ENCODE data around the gene PDLIM7.

PDLIM7 gene

DNA sequence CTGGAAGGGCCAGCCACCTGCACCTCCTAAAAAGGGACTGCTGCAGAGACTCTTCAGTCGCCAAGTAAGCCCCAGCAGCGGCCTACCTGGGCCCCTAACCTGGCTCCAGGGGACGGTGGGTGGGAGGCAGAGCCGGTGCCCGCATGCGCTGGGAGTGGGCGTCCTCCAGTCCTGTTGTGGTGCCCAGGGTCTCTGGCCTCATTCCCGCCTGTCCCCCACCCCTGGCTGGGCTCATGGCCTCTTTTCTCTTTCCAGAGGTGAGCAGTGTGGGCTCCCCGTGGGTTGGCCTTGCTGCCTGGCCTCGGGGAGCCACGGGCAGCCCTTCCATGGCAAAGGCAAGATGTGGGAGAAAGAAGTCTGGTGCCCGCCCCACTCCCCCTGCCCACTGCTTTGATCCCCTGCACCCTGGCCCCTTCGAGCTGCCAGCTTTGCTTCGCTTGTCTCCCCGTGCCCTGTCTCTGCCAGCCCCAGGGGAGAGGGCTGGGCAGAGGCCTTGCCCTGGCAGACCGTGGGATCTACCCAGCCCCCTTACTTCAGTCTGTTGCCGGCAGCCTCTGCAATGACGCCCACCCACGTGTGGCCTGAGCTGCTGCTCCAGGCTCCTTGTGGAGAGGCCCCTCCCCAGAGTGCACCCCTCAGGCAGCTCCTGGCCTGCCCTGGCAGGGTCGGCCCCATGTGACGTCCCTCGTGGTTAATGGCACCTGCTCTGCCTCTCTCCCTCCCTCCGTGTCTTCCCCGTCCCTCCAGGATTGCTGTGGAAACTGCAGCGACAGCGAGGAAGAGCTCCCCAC lies 56.2 kb downstream of the PDLIM7 start:
- no peak for DNase-seq

DNA sequence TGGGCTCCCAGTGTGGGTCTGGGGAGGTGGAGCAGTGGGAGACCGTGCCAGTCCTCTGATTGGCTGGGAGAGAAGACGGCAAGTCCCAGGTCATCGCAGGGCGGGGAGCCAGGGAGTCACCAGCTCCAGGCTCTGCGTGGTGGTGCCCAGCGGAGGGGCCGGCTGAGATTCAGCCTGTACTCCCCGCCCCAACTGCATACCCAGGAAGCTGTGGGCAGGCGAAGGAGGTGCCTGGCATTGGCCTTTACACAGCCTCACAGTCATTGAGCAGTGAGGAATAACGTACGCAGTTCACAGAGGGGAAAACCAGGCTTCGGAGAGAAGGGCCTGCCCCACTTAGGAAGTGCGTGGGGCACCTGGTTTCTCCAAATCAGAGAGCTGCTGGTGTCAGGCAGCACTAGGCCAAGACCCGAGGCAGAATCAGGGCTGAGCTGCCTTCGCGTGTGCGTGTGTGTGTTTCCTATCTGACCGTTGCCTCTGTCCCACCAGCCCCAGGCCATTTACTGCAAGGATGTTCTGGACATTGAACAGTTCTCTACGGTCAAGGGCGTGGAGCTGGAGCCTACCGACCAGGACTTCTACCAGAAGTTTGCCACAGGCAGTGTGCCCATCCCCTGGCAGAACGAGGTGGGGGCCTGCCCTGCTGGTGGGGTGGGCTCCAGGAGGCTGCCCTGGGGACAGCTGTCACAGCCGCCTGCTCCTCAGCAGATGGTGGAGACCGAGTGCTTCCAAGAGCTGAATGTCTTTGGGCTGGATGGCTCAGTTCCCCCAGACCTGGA lies 57.0 kb downstream of the PDLIM7 start:
- peak; percentile 68 for DNase-seq

DNA sequence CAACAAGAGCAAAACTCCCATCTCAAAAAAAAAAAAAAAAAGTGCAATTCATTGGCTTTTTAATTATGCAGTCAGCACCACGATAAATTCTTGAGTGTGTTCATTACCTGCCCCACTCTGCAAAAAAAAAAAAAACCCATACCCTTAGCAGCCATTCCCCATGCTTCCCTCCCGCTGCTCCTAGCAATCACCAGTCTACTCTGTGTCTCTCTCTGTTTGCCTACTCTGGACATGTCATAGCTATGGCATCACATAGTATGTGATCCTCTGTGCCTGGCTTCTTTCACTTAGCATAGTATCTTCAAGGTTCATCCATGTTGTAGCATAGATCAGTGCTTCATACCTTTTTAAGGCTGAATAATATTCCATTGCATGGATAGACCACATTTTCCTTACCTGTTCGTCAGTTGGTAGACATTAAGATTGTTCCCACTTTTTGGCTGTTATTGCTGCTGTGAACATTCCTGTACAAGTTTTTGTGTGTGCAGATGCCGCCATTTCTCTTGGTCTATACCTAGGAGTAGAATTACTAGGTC lies 57.8 kb downstream of the PDLIM7 start:
- DNase-seq: no peak

DNA sequence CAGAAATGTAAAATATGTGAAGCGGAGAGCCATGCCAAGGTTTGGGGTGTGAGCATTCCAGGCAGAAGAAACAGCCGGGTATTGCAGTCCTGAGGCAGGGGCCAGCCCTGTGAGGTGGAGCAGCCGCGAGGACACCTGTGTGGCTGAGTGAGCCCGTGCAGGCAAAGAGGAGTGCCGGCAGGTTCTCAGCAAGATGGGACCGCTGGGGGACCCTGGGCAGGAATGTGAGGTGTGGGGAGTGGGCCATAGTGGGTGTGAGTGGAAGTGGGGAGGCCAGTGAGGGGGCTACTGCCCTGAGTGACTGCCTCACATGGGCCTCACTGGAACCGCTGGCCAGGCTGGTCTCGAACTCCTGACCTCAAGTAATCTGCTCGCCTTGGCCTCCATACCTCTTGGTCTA lies 58.9 kb downstream of the PDLIM7 start:
- DNase-seq: no peak

DNA sequence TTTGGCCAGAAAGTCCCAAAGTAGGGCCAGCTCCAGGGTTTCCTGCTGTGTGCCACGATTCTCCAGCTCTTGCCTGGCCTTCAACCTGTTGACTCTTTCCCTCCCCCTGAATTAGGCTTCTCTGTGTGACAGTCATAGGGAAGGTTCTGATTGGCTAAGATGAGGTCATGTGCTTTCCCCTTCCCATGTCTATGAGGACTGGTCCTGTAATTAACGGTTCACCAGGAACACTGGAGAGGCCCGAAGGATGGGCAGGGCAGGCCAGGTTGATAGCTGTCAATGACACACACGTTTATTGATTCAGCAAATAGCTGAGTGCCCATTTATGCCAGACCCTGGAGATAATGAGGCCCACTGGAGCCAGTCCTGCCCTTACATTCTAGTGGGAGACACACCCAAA lies 59.8 kb downstream of the PDLIM7 start:
- no peak for DNase-seq

DNA sequence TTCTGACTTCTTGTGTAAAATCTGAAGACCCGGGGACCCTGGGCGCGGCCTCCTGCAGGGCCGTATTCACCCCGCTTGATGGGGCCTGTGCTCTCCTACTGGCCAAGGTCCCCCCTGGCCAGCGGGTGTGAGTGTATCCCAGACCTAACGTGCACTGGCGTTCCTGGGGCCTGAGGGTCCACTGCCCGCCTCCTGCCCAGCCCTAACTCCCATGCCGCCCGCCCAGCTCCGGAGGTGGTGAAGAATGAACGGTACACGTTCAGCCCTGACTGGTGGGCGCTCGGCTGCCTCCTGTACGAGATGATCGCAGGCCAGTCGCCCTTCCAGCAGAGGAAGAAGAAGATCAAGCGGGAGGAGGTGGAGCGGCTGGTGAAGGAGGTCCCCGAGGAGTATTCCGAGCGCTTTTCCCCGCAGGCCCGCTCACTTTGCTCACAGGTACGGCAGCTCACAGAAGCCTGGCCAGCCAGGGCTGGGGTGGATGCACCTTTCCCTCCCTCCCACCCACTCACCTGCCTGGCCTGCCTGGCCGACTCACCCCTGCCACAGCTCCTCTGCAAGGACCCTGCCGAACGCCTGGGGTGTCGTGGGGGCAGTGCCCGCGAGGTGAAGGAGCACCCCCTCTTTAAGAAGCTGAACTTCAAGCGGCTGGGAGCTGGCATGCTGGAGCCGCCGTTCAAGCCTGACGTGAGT lies 61.4 kb downstream of the PDLIM7 start:
- DNase-seq: no peak

DNA sequence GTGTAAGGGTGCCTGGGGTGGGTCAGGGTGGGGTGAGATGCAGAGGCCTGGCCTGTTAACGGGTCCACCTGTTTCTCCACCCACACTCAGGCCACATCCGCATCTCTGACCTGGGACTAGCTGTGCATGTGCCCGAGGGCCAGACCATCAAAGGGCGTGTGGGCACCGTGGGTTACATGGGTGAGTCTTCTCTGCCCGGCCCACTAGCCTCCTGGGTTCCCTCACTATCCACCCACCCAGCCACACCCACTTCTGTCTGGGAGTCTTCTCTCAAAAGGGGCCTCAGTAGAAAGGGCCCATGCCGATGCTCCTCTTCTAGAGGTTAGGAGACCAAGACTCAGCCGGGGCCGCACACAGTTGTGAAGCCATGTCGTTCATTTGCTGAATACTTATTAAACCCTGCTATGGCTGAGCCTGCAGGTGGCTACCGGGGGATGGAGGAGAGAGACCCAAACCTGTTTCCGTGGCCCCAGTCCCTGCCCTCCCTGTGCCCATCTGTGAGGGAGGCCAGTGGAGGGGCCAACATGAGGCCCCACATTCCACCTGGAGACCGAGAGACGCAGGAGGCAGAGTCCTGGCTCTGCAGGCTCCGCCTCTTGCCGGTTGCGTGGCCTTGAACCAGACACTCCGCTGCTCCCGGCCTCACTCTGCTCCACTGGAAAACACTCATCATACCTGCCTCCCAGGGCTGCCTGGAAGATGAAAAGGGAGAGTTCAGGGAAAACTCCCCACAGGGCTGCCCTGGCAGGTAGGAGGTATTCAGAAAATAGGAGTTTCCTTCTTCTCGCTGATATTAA lies 62.3 kb downstream of the PDLIM7 start:
- no peak for DNase-seq

DNA sequence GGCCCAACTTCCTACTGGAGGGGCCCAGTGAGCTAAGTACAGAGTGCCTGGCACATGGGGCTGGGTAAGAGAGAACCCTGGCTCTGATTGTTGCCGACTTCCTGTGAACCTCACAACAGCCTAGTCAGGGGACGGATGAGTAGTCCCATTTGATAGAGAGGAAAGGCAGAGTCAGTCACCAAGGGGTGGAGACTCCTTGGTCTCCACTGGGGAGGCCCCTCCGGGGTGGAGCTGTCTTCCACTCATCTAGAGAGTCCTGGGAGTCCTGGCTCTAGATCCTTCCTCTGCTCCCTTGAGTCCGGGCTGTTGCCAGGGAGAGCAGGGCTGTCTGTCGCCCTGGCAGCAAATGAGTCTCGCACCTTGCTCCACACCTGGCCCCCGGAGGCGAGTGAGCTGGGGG lies 63.0 kb downstream of the PDLIM7 start:
- peak; percentile 83 for DNase-seq

DNA sequence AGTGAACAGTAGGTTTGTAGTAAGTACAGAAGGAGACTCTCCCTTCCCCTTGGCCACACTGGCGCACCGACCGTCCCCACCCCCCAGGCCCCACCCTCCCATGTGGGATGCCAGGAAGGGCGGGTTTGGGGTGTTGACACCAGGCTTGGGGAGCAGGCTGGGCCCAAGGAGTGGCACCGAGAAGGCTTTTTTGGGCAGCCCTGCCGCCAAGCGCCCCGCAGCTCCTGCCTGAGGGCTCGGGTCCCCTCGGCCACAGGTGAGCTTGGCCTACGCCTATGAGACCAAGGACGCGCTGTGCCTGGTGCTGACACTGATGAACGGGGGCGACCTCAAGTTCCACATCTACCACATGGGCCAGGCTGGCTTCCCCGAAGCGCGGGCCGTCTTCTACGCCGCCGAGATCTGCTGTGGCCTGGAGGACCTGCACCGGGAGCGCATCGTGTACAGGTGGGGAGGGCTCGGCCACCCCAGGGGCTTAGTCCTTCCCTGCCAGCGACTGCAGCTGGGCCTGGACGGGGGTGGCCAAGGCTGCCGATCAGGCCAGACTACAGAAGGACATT lies 63.7 kb downstream of the PDLIM7 start:
- DNase-seq: no peak
